K562 (cell line): ENCODE measurements around the gene G6PC3. TPM values are rescaled to one million over a fixed set of nuclear protein-coding genes. Genes with fewer than 3 reads are reported as not detected.

ENCODE experiments used
- GTF2A2 ChIP-seq: IDR thresholded peaks from 2 replicates; pipeline ENCODE4 v1.6.1; 2016; ENCODE audit warnings: mild to moderate bottlenecking, missing genetic modification characterization, missing compliant biosample characterization
- HMGN3 ChIP-seq: IDR thresholded peaks from 2 replicates; pipeline ENCODE4 v1.6.1; 2011; ENCODE audit warnings: borderline replicate concordance, low read depth, mild to moderate bottlenecking, mixed read lengths, low read length; ENCODE audit not compliant: insufficient read length; ENCODE audit errors: extremely low read depth
- ILF3 ChIP-seq: fragments of 450-650 bp; IDR thresholded peaks from 2 replicates; pipeline ENCODE4 v1.6.1; 2018; ENCODE audit warnings: antibody characterized with exemption, mild to moderate bottlenecking, moderate library complexity, borderline replicate concordance
- ILK ChIP-seq: fragments of 450-650 bp; IDR thresholded peaks from 2 replicates; pipeline ENCODE4 v1.6.1; 2016; ENCODE audit warnings: missing genetic modification characterization, low read depth, mild to moderate bottlenecking, missing compliant biosample characterization, moderate library complexity, borderline replicate concordance
- MAX ChIP-seq: sonication (generic); formaldehyde crosslinking; IDR thresholded peaks from 2 replicates; pipeline ENCODE4 v1.9.0; 2022; ENCODE audit warnings: mild to moderate bottlenecking, missing genetic modification reagents
- PTBP1 ChIP-seq: fragments of 200-400 bp; formaldehyde crosslinking; IDR thresholded peaks from 2 replicates; pipeline ENCODE4 v1.6.1; 2017; ENCODE audit warnings: low read depth, low read length
- RBFOX2 ChIP-seq: fragments of 200-400 bp; formaldehyde crosslinking; IDR thresholded peaks from 2 replicates; pipeline ENCODE4 v1.6.1; 2017; ENCODE audit warnings: low read depth, mild to moderate bottlenecking, low read length, moderate library complexity
- SIN3B ChIP-seq: fragments of 450-650 bp; IDR thresholded peaks from 2 replicates; pipeline ENCODE4 v1.6.1; 2017; ENCODE audit warnings: low read depth, mild to moderate bottlenecking, moderate library complexity
- ZBED1 ChIP-seq: IDR thresholded peaks from 2 replicates; pipeline ENCODE4 v1.6.1; 2014
- ZBTB12 ChIP-seq: fragments of 250-450 bp; sonication (Bioruptor Pico); IDR thresholded peaks from 2 replicates; pipeline ENCODE4 v1.4.0; 2020
- ZNF318 ChIP-seq, 2 experiments: fragments of 450-650 bp; IDR thresholded peaks; 2 replicates each; pipeline ENCODE4 v1.6.1; 2016; ENCODE audit warnings: mild to moderate bottlenecking in 2 of 2, borderline replicate concordance in 1 of 2, low read depth in 1 of 2, moderate library complexity in 1 of 2
- polyA plus RNA-seq, 8 experiments: library from polyadenylated mRNA; depleted of rRNA in 4 of 8; stranded (reverse) in 5 of 8; unstranded in 3 of 8; fragments of >200 nt; fragmentation: Nextera tagmentation in 2 of 8; fragmentation: Illumina TruSeq in 1 of 8; extraction: Ambion mirVana in 2 of 8; extraction: Trizol in 1 of 8; gene quantifications; 2 replicates each; pipeline versions ENCODE4 v1.2.1 to v1.2.3, GENCODE V29; 2011 to 2014; ENCODE audit warnings: inconsistent platforms in 1 of 8, missing spikeins in 1 of 8
- total RNA-seq, 7 experiments: library from RNA; depleted of rRNA in 6 of 7; stranded (reverse); fragments of >200 nt in 6 of 7; fragmentation: Illumina TruSeq in 2 of 7; extraction: Trizol in 2 of 7; gene quantifications; 2 replicates each; pipeline versions ENCODE4 v1.2.1 to v1.2.3, GENCODE V29; 2011 to 2021; ENCODE audit warnings: low replicate concordance in 1 of 7
- TF ChIP-seq, protein P1 (sequence below): fragments of 200-400 bp; formaldehyde crosslinking; IDR thresholded peaks from 2 replicates; pipeline ENCODE4 v1.6.1; 2017; ENCODE audit warnings: mild to moderate bottlenecking, low read depth, low read length, moderate library complexity
- TF ChIP-seq, protein P2 (sequence below): fragments of 250-450 bp; sonication (Bioruptor Pico); IDR thresholded peaks from 2 replicates; pipeline ENCODE4 v1.8.0; 2022; ENCODE audit warnings: moderate library complexity, mild to moderate bottlenecking, inconsistent platforms

Gene G6PC3
- total and polyA plus RNA-seq, 9 of the 15 experiments (the other 6 are each of a cell fraction or from before 2014, with no cell fraction given): 10.4 to 57.8 (median 31.1) TPM

DNA sequence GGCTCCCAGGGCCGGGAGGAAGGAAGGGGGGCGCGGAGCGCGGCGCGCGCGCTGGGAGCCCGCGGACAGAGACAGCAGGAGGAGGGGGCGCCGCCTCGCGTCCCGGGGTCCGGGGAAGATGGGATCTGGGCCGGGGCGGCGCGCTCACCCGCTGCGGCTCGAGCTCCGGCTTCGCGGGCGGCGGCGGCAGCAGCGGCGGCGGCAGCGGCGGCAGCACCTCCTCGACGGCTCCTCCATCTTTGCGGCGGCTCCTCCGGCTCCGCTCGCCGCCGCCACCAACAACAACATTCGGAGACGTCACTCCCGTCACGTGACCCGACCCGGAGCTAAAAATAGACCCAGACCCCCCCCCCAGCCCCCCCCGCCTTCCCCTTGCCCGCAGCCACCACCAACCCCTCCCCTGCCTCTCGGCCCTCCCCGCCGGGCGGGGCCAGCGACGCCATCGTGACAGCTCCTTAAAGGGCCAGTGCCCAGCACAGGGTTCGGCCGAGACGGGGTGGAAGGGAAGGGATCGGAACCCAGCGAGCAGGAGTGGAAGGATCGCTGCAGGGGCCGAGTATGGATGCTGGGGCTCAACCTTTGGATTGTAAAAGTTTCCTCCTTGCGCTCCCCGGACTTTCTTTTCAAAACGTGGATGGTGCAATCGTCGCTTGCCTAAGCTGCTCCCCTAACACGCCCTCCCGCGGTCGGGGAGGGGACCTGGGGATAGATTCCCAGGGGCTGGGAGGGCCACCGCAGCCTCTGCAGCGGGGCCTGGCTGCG, 53.0 kb downstream of the G6PC3 start, which contains the start of gene HDAC5 (continued):
- TF ChIP-seq ZBTB12 (CRISPR knock-in tag): no peak
- TF ChIP-seq SIN3B: no peak
- peak; percentile 76 for TF ChIP-seq MAX (CRISPR knock-in tag)
- TF ChIP-seq, protein P1, sequence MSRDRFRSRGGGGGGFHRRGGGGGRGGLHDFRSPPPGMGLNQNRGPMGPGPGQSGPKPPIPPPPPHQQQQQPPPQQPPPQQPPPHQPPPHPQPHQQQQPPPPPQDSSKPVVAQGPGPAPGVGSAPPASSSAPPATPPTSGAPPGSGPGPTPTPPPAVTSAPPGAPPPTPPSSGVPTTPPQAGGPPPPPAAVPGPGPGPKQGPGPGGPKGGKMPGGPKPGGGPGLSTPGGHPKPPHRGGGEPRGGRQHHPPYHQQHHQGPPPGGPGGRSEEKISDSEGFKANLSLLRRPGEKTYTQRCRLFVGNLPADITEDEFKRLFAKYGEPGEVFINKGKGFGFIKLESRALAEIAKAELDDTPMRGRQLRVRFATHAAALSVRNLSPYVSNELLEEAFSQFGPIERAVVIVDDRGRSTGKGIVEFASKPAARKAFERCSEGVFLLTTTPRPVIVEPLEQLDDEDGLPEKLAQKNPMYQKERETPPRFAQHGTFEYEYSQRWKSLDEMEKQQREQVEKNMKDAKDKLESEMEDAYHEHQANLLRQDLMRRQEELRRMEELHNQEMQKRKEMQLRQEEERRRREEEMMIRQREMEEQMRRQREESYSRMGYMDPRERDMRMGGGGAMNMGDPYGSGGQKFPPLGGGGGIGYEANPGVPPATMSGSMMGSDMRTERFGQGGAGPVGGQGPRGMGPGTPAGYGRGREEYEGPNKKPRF: no peak
- TF ChIP-seq PTBP1: no peak
- peak; percentile 38 for TF ChIP-seq HMGN3
- no peak for TF ChIP-seq ZNF318 (IDR thresholded peaks at IDR 0.05; ENCODE audit: borderline replicate concordance in 1 of 2, low read depth in 1 of 2)
- no peak for TF ChIP-seq ILF3
- TF ChIP-seq GTF2A2 (tag): no peak
- TF ChIP-seq RBFOX2: peak; percentile 83
- no peak for TF ChIP-seq ZBED1
- TF ChIP-seq, protein P2, sequence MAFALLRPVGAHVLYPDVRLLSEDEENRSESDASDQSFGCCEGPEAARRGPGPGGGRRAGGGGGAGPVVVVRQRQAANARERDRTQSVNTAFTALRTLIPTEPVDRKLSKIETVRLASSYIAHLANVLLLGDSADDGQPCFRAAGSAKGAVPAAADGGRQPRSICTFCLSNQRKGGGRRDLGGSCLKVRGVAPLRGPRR (CRISPR knock-in tag): no peak
- no peak for TF ChIP-seq ILK
